ENCODE measurements around the gene CMTM2.

- TF ChIP-seq REST (IDR thresholded peaks at IDR 0.05; ENCODE audit: insufficient replicate concordance, low read depth) (no peak), CTCF (IDR thresholded peaks at IDR 0.05; ENCODE audit: insufficient read depth, low read length) (no peak), SPI1 (IDR thresholded peaks at IDR 0.05; ENCODE audit: borderline replicate concordance, low read depth) (no peak)
Measured at GRCh38 chr16:66563574-66564334, 15.5 kb upstream of the CMTM2 start.
